ENCODE measurements around the gene CHD3. TPM values are rescaled to one million over a fixed set of nuclear protein-coding genes. Genes with fewer than 3 reads are reported as not detected.

Gene CHD3
- total RNA-seq, 1 donor from 2014 or later: 133 TPM

GRCh38 chr17:7922845-7923628 lies 34.4 kb downstream of the CHD3 start:
- peak; percentile 83 for DNase-seq (ENCODE audit: low spot score)
- Mint-ChIP-seq H3K27ac (ENCODE audit: unreplicated experiment) (peak overlapping the region; percentile 89), H3K36me3 (ENCODE audit: low read depth, unreplicated experiment) (peaks cover 12% of the 10 kb centered on the region), H3K9me3 (ENCODE audit: unreplicated experiment) (no peaks in the 10 kb centered on the region), H3K4me3 (ENCODE audit: unreplicated experiment) (peak overlapping the region; percentile 59), H3K4me1 (ENCODE audit: unreplicated experiment) (peaks cover 33% of the 10 kb centered on the region), H3K27me3 (ENCODE audit: unreplicated experiment) (peaks cover 6% of the 10 kb centered on the region)
- TF ChIP-seq CTCF (IDR thresholded peaks at IDR 0.05; ENCODE audit: unreplicated experiment): no peak

GRCh38 chr17:7927596-7927995 lies 39.0 kb downstream of the CHD3 start:
- Mint-ChIP-seq H3K4me3 (ENCODE audit: unreplicated experiment) (peak overlapping the region; percentile 1), H3K27me3 (ENCODE audit: unreplicated experiment) (peaks cover 13% of the 10 kb centered on the region), H3K36me3 (ENCODE audit: low read depth, unreplicated experiment) (peaks cover 13% of the 10 kb centered on the region), H3K4me1 (ENCODE audit: unreplicated experiment) (peaks cover 20% of the 10 kb centered on the region), H3K9me3 (ENCODE audit: unreplicated experiment) (no peaks in the 10 kb centered on the region), H3K27ac (ENCODE audit: unreplicated experiment) (no peak overlapping the region)
- no peak for TF ChIP-seq CTCF (IDR thresholded peaks at IDR 0.05; ENCODE audit: unreplicated experiment)
- DNase-seq (ENCODE audit: low spot score): no peak

- Mint-ChIP-seq H3K4me3 (ENCODE audit: unreplicated experiment) (peak within 1 kb of the TSS; percentile 100), H3K9me3 (ENCODE audit: unreplicated experiment) (no peaks in the 10 kb centered on the region), H3K27me3 (ENCODE audit: unreplicated experiment) (peaks cover 15% of the 10 kb centered on the region), H3K36me3 (ENCODE audit: low read depth, unreplicated experiment) (peaks cover 12% of the 10 kb centered on the region), H3K4me1 (ENCODE audit: unreplicated experiment) (peaks cover 31% of the 10 kb centered on the region), H3K27ac (ENCODE audit: unreplicated experiment) (no peak within 1 kb of the TSS)
- no peak for TF ChIP-seq CTCF (IDR thresholded peaks at IDR 0.05; ENCODE audit: unreplicated experiment)
- peak; percentile 74 for DNase-seq (ENCODE audit: low spot score)
These were observed 40.8 kb downstream of the CHD3 start, which contains the start of gene KCNAB3 for GRCh38 chr17:7929158-7930023. KCNAB3 (minus strand) TSS chr17:7929856; CDS start chr17:7929435, 421 bp downstream.

GRCh38 chr17:7930841-7931631 lies 42.4 kb downstream of the CHD3 start:
- no peak overlapping the region for H3K27ac Mint-ChIP-seq (ENCODE audit: unreplicated experiment)
- H3K4me1 Mint-ChIP-seq (ENCODE audit: unreplicated experiment): peaks cover 31% of the 10 kb centered on the region
- peaks cover 13% of the 10 kb centered on the region for H3K27me3 Mint-ChIP-seq (ENCODE audit: unreplicated experiment)
- no peak for TF ChIP-seq CTCF (IDR thresholded peaks at IDR 0.05; ENCODE audit: unreplicated experiment)
- no peaks in the 10 kb centered on the region for H3K9me3 Mint-ChIP-seq (ENCODE audit: unreplicated experiment)
- peaks cover 13% of the 10 kb centered on the region for H3K36me3 Mint-ChIP-seq (ENCODE audit: low read depth, unreplicated experiment)
- no peak for DNase-seq (ENCODE audit: low spot score)
- peak overlapping the region; percentile 100 for H3K4me3 Mint-ChIP-seq (ENCODE audit: unreplicated experiment)
